Testis (tissue), 2 donors: Measurements from ENCODE around the gene INMT.

Experiments
- CTCF ChIP-seq, 3 experiments: fragments of 450-650 bp in 2 of 3; fragments of 200-600 bp in 1 of 3; sonication (generic) in 1 of 3; IDR thresholded peaks; one replicate each; pipeline ENCODE4 v1.5.1; 2016 to 2019; ENCODE audit warnings: antibody characterized with exemption in 3 of 3, mild to moderate bottlenecking in 2 of 3, moderate library complexity in 1 of 3
- POLR2A ChIP-seq: fragments of 450-650 bp; IDR thresholded peaks from one replicate; pipeline ENCODE4 v1.6.1; 2017; ENCODE audit warnings: antibody characterized with exemption, mild to moderate bottlenecking, moderate library complexity

- TF ChIP-seq CTCF (IDR thresholded peaks at IDR 0.05) = no peak
- no peak for TF ChIP-seq POLR2A
These were observed 36.9 kb downstream of the INMT start for GRCh38 chr7:30788640-30789333.
